GM18868 (cell line): ENCODE measurements around the gene AKR1B15.
"Not testable (repeated sequence)": the region's sequence is repeated elsewhere in the genome, so short reads cannot be mapped to it uniquely, and the experiment has no call there.

ENCODE experiments used
- ATAC-seq: cut with Tn5 transposase; IDR thresholded peaks from one replicate; pipeline ENCODE4 v1.9.1; 2021; ENCODE audit warnings: mild to moderate bottlenecking, moderate library complexity; ENCODE audit not compliant: unreplicated experiment

Gene AKR1B15

DNA sequence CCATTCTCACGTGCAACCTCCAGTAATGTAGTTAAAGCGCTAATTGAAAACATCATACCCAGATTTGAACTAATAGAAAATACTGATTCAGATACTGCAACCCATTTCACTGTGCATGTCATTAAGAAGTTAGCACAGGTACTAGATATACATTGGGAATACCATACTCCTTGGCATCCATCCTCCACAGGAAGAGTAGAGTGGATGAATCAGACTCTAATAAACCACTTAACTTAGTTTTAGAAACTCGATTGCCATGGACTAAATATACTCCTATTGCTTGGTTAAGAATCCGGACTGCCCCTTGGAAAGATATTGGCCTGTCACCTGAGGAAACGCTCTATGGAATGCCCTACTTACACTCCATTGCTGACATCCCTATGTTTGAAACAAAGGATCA, 9.5 kb downstream of the AKR1B15 start:
- ATAC-seq = no peak

- ATAC-seq = not testable (repeated sequence)
Measured at GRCh38 chr7:134561616-134562015, 12.7 kb downstream of the AKR1B15 start.

- ATAC-seq = no peak
Measured at GRCh38 chr7:134562136-134562535, 13.2 kb downstream of the AKR1B15 start.

GRCh38 chr7:134563398-134563749, 14.5 kb downstream of the AKR1B15 start:
- not testable (repeated sequence) for ATAC-seq

- ATAC-seq = no peak
Measured at GRCh38 chr7:134565643-134566136, 16.8 kb downstream of the AKR1B15 start.

- ATAC-seq = no peak
Measured at GRCh38 chr7:134567368-134567767, 18.5 kb downstream of the AKR1B15 start.

DNA sequence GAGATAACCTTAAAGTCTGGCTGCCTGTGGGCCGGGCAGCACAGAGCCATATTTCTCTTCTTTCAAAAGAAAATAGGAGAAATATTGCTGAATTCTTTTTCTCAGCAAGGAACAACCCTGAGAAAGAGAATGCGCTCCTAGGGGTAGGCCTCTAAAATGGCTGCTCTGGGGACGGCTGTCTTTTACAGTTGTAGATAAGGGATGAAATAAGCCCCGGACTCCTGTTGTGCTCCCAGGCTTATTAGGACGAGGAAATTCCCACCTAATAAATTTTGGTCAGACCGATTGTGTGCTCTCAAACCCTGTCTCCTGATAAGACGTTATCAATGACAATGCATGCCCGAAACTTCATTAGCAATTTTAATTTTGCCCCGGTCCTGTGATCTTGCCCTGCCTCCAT, 21.1 kb downstream of the AKR1B15 start:
- not testable (repeated sequence) for ATAC-seq

DNA sequence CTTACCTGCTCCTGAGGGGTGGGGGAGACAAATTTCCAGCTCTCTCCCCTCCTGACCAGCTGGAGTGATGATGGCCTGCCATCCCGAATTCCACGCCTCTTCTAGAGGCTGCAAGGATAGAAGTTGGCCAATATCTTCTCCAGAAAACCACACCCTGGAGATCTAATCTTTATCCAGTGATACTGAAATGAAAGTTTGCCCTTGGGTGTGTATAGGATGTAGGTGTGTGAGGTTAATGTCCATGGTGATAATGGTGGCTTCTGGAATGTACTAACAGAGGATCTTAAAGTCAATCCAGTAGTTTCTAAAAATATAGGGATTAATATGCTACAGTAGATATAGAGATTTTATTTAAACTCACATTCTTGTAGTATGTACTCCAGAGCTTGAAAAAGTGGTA, 22.2 kb downstream of the AKR1B15 start:
- ATAC-seq = no peak

GRCh38 chr7:134571746-134572461, 23.0 kb downstream of the AKR1B15 start:
- no peak for ATAC-seq

- ATAC-seq = no peak
Measured at GRCh38 chr7:134574322-134574721, 25.4 kb downstream of the AKR1B15 start.

GRCh38 chr7:134584290-134584689, 35.4 kb downstream of the AKR1B15 start:
- ATAC-seq = no peak

DNA sequence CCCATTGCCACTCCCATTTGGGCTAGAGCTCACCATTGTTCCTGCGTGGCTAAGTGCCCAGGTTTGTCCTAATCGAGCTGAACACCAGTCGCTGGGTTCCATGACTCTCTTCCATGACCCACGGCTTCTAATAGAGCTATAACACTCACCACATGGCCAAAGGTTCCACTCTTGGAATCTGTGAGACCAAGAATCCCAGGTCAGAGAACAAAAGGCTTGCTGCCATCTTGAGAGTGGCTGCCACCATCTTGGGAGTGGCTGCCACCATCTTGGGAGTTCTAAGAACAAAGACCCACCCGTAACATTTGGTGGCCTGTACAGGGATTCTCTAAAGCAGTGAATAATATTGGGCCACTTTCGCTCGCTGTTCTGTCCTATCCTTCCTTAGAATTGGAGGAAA, 37.0 kb downstream of the AKR1B15 start:
- ATAC-seq = no peak

DNA sequence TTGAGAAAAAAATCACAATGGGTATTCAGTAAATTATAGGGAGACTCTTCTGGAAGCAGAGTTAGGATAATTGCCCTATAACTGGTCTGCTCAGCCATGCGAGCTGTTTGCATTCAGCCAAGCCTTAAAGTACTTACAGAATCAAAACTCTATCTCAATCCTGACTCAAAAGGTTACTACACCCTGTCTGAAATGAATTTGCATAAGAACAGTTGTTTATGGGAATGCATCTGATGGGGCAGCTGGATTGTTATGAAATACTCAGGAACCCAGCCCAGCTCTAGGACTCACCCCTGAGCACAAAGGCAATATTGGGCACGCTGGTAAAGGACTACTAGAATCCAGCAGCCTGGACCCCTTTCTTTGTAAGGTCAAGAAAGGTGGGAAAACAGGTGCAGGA, 38.8 kb downstream of the AKR1B15 start:
- no peak for ATAC-seq

DNA sequence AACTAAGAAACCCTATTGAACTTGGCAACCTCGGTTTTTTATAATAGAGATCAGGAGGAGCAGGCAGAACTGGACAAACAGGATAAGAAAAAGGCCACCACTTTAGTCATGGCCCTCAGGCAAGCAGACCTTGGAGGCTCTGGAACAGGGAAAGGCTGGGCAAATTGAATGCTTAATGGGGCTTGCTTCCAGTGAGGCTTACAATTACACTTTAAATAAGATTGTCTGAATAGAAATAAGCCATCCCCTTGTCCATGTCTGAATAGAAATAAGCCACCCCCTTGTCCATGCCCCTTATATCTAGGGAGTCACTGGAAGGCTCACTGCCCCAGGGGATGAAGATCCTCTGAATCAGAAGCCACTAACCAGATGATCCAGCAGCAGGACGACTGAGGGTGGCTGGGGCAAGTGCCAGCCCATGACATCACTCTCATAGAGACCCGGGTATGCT, 40.6 kb downstream of the AKR1B15 start:
- no peak for ATAC-seq

DNA sequence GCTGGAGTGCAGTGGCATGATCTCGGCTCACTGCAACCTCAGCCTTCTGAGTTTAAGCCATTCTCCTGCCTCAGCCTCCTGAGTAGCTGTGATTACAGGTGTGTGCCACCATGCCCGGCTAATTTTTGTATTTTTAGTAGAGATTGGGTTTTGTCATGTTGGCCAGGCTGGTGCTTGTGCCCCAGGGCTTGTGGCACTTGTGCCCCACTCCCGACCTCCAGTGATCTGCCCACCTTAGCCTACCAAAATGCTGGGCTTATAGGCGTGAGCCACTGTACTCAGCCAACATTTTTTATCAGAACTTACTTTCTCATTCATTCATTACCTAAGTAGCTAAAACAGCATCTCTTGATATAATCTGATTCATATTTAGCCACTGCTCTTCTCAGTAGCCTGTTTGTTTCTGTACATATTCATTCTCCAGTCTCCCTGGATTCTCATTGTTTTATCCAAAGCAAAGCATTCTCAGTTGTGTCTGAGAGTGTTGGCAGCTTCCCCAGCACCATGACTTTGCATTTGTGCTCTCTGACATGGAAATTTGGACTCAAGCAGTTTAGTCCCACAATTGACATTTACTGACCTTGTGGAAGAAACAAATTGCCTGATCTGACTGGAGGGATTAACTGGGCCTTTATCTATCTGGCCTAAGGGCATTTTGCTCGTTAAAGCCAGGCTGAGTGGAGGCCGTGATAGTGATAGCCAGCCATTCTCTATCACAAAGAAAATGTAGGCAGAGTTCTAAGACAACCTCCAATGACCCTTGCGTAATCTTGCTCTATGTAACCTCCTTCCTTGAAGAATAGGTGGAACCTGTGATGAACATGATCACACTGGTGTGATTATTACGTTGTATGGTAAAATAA, 44.9 kb downstream of the AKR1B15 start:
- no peak for ATAC-seq

- ATAC-seq = no peak
Measured at GRCh38 chr7:134594877-134595276, 46.0 kb downstream of the AKR1B15 start.

DNA sequence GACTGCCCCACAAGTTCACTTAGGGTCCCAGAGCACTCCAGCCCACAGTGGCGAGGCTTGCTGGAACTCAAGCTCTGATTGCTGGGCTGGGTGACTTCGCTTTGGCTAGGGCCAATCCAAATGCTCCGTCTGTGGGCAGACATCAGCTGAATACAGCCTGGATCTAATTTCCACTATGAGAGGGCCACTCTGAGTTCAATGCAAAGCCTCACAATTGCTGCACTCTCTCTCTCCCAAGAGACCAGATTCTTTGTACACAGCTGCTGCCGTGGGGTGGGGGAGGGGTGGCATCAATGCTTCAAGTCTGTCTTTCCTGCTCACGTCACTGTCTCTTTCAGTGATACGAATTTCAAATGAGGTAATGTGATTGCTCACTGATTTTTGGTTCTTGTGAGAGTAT, 50.5 kb downstream of the AKR1B15 start:
- ATAC-seq = no peak

GRCh38 chr7:134601459-134601858, 52.5 kb downstream of the AKR1B15 start:
- ATAC-seq = no peak

GRCh38 chr7:134602881-134603451, 54.1 kb downstream of the AKR1B15 start:
- no peak for ATAC-seq

- ATAC-seq = peak; percentile 83
Measured at GRCh38 chr7:134605978-134606923, 57.3 kb downstream of the AKR1B15 start.
